ENCODE data around the gene RBM6. TPM values are rescaled to one million over a fixed set of nuclear protein-coding genes. Genes with fewer than 3 reads are reported as not detected.
"Not testable (repeated sequence)": the region's sequence is repeated elsewhere in the genome, so short reads cannot be mapped to it uniquely, and the experiment has no call there.

The RBM6 gene
- polyA plus RNA-seq, 1 donor = 79.4 TPM

DNA sequence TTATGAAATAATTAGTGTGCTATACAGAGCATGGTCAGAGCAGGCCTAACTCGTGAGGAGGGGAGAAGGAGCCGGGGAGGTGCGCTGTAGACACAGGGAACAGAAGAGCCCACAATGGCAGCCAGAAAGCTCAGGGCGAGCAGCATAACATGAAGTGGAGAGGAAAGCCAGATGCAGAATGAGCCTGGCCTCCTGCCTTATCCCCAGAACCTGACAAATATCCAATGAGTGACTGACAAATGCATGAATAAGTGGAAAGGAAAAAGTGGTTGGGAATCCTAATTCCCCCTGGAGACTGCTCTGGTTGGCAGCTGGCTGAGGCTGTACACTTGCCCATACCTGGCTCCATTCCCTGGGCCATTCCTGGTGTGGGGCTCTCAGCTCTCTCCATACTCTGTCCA lies 27.1 kb upstream of the RBM6 start:
- DNase-seq (ENCODE audit: low read depth) = no peak

DNA sequence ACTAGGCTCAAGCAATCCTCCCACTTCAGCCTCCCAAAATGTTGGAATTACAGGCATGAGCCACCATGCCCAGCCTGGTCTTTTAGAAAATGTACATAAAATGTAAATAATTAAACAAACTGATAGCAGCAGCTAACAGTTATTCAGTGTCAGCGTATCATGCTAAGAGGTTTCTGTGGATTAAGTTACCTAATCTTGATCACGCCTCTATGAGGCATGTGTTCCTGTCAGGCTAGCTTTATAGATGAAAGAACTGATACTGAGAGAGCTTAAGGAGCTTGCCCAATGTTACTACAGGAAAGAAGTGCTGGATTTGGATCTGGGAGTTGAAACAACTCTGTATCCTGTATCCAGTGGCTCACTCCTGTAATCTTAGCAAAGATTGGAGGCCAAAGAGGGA lies 25.0 kb upstream of the RBM6 start:
- DNase-seq (ENCODE audit: low read depth) = no peak

DNA sequence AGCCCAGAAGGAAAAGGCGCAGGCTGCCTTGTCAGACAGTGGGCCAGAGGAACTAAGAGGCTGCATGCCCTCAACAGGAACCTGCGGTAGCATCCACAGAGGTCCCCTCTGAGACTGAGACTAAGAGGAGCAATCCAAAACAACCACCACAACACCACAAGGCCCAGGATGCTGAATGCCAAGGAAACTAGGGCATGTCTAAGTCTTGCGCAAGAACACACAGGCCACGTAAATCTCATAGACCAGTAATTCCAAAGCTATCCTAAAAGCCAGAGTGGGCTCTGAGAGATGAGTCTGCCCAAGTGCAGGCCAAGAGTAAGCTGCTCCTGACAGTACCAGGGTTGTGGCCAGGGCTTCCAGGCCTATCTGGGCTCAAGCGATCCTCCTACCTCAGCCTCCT lies 23.3 kb upstream of the RBM6 start:
- DNase-seq (ENCODE audit: low read depth) = no peak

DNA sequence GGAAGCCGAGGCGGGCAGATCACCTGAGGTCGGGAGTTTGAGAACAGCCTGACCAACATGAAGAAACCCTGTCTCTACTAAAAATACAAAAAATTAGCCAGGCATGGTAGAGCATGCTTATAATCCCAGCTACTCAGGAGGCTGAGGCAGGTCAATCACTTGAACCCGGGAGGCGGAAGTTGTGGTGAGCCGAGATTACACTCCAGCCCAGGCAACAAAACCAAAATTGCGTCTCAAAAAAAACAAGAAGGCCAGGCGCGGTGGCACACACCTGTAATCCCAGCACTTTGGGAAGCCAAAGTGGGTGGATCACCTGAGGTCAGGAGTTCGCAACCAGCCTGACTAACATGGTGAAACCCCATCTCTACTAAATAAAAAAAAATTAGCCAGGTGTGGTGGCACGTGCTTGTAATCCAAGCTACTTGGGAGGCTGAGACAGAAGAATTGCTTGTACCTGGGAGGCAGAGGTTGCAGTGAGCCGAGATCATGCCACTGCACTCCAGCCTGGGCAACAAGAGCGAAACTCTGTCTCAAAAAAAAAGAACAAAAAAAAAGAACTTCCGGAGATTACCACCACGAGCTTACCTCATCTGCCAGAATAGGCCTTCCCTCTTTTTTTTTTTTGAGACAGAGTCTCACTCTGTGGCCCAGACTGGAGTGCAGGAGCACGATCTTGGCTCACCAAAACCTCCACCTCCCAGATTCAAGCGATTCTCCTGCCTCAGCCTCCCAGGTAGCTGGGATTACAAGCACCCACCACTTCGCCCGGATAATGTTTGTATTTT lies 22.0 kb upstream of the RBM6 start:
- DNase-seq (ENCODE audit: low read depth) = not testable (repeated sequence)

DNA sequence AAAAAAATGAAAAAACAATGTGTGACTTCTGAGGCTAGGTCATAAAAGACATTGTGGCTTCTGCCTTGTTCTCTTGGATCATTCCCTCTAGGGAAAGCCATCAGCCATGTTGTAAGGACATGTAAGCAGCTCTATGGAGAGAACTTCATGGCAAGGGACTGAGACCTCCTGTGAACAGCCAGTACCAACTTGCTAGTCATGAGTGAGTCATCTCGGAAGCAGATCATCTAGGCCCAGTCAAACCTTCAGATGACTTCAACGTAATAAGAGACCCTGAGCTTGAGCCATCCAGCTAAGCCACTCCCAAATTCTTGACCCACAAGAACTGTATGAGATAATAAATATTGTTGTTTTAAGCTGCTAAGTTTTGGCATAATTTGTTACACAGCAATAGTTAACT lies 15.3 kb upstream of the RBM6 start:
- no peak for DNase-seq (ENCODE audit: low read depth)

DNA sequence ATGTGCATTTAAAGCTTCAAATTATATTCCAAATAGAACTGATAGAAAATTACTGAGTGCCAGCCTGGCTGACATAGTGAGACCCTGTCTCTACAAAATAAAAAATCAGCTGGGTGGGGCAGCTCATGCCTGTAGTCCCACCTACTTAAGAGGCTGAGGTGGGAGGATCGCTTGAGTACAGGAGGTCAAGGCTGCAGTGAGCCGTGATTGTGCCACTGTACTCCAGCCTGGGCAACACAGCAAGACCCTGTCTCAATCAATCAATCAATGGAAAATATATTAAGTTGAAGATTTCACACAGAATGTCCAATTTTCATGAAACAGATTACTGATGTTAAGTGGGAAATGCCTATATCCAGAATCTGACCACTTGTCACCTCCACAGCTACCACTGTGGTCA lies 14.5 kb upstream of the RBM6 start:
- no peak for DNase-seq (ENCODE audit: low read depth)

DNA sequence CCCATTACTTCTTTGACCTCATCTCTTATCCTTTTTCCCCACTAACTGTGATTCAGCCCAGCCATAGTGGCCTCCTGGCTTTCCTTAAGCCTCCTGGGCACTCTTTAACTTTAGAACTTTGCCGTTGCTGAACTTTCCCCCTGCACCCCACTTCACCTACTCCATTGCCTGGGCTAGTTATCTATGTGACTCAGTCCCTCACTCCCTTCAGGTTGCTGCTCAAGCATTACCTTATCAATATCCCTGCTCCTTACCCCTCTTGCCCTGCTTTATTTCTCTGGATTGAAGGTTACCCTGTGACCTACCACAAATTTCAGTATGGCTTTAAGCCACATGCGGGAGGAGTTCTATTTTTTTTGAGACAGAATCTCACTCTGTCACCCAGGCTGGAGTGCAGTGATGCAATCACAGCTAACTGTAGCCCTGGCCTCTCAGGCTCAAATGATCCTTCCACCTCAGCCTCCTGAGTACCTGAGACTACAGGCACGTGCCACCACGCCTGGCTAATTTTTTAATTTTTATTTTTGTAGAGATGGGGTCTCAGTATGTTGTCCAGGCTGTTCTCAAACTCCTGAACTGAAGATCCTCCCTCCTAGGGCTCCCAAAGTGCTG lies 13.7 kb upstream of the RBM6 start:
- no peak for DNase-seq (ENCODE audit: low read depth)

DNA sequence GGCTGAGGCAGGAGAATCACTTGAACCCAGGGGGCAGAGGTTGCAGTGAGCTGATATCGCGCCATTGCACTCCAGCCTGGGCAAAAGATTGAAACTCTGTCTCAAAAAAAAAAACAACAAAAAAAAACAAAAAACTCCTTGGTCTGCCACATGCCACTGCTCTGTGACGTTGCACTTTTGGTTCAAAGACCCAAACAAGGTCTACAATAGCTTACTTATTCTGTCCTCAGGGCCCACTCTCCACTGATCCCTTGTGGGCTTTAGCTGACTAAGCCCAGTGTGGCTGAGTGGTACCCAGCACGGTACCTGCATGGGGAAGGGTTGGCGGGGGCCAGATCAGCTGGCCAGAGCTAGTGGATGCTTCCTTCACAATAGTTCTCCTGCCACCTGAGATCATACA lies 12.2 kb upstream of the RBM6 start:
- no peak for DNase-seq (ENCODE audit: low read depth)

DNA sequence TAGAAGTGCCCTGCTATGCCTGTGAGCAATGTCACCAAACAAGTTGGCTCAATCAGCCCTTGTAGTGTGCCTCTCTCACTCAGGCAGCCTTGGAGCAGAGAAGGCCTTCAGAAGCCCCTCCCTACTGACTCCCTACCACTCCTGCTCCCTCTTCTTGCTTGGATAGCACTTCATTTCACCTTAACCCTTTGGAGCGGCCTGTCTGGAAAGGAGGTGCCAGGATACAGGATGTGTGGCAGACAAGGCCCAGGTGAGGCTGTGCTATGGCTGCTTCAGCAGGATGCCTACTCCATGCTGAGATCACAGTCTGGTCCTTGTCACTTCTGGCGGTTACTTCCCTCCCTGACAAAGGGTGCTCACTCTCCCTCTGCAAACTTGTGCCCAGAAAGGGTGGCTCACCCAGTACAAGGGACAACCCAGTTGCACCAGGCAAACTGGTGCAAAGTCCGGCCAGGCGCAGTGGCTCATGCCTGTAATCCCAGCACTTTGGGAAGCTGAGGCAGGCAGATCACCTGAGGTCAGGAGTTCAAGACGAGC lies 11.4 kb upstream of the RBM6 start:
- no peak for DNase-seq (ENCODE audit: low read depth)

DNA sequence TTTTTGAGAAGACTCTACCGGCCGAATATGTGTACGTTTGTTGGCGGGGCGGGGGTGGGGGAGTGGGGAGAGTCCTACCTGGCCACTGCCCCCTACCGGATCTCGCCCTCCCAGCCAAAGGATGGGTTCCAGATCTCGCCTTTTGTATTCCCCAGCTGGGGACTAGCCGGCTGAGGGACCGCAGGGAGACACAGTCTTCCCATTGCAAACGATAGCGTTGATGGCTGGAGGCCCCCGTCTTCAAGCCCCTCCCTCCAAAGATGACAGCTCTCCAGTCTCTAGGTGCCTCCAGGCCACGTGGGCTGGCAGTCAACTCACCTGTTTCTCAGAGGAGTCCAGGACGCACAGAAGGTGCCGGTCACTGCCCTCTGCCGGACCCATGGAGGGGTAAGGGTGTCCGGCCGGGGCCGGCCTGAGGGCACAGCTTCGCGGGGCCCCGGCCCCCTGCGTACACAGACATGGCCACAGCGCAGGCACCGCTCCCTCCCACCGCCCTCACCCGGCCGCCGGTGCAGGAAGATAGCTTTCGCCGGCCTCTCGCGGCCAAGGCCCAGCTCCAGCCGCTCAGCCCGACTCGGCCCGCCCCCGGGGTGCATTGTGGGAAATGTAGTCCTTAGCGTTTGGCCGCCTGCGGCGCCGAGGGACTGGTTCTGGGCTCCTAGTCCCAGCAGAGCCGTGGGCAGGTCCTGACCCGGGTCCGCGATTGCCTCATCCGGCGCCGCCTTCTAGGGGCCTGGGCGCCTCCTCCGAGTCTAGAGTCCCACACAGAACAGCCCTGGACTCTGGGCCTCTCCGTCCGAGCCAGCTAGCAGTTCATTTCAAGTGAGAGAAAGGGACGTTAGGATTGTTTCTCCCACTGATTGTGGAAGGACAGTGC lies 10.4 kb upstream of the RBM6 start, which contains the start of gene MON1A:
MON1A (minus strand) TSS at position 521 of the 877 bp plus-strand sequence. CDS start 16,465 bp downstream, outside the sequence.
- peak; percentile 60 for DNase-seq (ENCODE audit: low read depth)

DNA sequence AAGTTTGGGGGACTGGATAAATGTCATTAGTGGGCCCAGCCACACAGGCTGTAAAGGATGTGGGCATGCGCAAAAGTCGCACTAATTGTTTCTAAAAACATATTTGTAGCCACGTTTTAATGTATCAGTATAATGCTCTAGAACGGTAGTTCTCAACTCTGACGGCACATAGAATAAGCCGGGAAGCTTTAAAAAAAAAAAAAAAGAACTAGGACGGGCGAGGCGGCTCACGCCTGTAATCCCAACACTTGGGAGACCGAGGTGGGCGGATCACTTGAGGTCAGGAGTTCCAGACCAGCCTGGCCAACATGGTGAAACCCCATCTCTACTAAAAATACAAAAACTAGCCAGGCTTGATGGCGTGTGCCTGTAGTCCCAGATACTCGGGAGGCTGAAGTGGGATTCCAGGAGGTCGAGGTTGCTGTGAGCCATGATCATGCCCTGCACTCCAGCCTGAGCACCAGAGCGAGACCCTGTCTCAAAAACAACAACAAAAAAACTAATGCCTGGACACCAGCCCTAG lies 9.7 kb upstream of the RBM6 start:
- peak; percentile 6 for DNase-seq (ENCODE audit: low read depth)

DNA sequence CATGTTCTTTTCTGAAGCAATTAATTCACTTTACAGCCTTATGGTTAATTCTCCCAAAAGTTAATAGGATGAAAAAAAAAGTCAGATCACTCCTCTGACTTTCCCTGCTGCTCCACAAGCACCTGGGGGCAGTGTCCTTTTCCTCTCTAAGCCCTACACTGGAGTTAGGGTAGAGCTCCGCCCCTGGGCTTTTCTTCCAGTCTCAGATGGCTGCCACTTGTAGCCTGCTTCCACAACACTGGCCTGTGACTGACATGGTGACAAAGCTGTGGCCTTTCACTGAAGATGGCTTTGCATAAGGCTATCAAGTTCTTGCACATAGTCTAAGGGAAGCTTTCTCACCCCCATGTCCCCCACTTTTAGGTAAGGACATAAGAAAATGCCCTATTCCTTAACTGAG lies 9.0 kb upstream of the RBM6 start:
- no peak for DNase-seq (ENCODE audit: low read depth)

DNA sequence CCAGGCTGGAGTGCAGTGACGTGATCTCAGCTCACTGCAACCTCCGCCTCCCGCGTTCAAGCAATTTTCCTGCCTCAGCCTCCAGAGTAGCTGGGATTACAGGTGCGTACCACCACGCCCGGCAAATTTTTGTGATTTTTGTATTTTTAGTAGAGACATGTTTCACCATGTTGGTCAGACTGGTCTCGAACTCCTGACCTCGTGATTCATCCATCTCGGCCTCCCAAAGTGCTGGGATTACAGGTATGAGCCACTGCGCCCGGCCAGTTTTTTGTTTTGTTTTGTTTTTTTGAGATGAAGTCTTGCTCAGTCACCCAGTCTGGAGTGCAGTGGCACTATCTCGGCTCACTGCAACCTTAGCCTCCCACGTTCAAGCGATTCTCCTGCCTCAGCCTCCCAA lies 7.7 kb upstream of the RBM6 start:
- DNase-seq (ENCODE audit: low read depth) = not testable (repeated sequence)

DNA sequence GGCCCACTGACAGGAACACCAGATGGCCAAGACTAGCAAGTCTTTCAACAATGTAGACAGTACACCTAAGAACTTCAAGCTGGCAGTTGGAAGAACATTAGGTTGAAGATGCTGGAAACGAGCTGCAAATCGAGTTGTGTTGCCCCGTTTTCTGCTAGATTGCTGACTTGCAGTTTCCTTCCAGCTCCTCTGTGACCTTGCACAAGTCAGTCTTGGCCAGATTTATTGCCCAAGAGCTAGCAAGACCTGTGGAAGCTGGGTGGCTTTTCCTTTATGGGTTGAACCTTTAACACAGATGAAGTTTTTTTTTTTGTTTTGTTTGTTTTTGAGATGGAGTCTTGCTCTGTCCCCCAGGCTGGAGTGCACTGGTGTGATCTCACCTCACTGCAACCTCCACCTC lies 2.9 kb upstream of the RBM6 start:
- no peak for DNase-seq (ENCODE audit: low read depth)

DNA sequence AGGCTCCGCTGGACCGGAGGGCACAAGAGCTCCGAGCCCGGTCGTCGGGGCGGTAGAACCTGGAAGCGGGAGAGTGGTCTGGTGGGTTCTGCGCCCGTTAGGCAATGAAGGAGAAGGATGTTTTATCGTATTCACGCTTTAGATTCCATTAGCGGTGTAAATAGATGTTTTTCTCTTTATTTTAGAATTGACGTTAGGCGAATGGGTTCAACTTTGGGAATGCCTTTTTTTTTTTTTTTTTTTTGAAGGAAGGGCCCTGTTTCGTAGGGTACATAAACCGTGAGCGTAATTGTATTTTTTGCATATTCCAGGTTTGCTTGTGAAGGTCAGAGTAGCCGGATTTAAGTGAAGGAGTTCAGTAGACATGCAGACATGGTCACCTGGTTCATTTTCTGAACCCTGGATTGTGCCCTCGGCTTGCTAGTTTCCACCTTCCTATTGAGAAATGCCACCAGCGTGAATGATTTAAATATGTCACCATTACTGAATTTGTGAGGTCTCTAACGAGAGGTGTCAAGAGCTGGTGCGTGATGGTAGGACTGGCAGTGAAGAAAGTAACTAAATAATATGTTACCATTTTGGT lies 808 bp downstream of the RBM6 start:
- DNase-seq (ENCODE audit: low read depth) = no peak

DNA sequence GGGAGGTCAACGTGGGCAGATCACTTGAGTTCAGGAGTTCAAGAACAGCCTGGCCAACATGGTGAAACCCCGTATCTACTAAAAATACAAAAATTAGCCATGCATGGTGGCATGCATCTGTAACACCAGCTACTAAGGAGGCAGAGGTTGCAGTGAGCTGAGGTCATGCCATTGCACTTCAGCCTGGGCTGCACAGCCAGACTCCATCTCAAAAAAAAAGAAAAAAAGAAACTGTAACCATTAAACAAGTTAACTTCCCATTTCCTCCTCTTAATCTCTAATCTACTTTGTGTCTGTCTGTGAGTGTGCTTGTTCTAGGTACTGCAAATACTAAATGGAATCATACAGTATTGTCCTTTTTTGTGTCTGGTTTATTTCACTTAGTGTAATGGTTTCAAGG lies 2.7 kb downstream of the RBM6 start:
- no peak for DNase-seq (ENCODE audit: low read depth)

DNA sequence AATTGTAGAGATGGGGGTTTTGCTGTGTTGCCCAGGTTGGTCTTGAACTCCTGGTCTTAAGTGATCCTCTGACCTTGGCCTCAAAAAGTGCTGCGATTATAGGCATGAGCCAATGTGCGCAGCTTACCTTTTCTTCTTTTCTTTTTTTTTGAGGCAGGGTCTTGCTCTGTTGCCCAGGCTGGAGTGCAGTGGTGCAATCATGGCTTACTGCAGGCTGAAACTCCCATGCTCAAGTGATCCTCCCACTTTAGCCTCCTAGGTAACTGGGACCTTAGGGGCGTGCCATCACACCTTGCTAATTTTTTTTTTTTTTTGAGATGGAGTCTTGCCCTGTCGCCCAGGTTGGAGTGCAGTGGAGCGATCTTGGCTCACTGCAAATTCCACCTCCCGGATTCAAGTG lies 13.0 kb downstream of the RBM6 start:
- DNase-seq (ENCODE audit: low read depth) = no peak

DNA sequence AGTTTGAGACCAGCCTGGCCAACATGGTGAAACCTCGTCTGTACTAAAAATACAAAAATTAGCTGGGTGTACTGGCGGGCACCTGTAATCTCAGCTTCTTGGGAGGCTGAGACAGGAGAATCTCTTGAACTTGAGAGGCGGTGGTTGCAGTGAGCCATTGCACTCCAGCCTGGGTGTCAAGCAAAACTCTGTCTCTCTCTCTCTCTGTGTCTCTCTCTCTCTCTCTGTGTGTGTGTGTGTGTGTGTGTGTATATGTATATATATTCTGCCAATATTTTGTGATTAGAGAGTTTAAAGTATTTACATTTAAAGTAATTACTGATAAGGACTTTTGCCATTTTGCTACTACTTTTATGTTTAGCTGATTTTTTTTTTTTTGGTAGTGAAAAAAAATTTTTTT lies 15.7 kb downstream of the RBM6 start:
- no peak for DNase-seq (ENCODE audit: low read depth)

DNA sequence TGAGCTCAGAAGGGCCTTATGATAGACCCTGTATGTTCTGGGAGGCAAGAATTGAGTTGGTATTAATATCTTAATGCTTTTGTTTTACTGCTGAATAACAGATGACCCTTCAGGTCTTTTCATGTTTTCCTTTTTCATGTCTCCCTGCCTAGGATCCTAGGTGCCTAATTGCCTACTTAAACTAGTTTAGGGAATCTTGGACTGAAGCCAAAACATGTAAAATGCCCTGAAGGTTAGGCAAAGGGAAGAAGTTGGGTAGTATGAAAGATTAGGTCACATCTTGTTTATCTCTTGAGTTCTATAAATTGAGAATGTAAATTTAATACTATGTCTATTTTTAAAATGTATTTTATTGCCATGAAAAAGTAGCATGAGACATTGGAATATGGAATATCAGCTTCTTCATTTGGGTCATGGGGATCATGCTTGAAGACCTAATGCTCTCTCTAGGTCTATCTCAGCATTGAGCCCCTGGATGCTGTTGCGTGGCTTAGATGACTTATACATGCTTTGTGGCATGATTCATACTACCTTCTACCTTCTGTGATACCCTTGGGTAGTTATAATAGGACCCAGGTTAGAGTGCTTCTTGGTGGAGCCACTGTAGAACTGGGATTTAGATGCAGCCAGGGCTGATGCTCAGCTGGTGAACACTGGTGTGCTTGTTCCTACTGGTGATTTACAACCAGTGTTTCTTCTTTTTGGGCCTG lies 26.4 kb downstream of the RBM6 start:
- no peak for DNase-seq (ENCODE audit: low read depth)

DNA sequence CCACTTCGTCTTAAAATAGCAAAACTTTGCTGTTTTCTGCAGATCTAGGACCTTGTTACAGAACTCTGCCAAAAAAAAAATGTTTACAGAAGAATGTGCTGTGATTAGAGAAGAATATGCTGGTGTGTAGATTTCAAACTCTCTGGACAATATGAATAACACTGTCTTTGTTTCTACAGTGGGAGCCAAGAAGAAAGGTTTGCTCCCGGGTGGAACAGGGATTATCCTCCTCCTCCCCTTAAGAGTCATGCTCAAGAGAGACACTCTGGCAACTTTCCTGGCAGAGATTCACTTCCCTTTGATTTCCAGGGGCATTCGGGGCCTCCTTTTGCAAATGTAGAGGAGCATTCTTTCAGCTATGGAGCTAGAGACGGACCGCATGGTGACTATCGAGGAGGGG lies 27.3 kb downstream of the RBM6 start:
- no peak for DNase-seq (ENCODE audit: low read depth)

DNA sequence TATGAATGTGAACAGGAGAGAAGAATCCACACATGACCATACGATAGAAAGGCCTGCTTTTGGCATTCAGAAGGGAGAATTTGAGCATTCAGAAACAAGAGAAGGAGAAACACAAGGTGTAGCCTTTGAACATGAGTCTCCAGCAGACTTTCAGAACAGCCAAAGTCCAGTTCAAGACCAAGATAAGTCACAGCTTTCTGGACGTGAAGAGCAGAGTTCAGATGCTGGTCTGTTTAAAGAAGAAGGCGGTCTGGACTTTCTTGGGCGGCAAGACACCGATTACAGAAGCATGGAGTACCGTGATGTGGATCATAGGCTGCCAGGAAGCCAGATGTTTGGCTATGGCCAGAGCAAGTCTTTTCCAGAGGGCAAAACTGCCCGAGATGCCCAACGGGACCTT lies 28.4 kb downstream of the RBM6 start:
- no peak for DNase-seq (ENCODE audit: low read depth)
